Suppressor macrophage treated with lipopolysaccharide for 1 hour (primary cell): Measurements from ENCODE around the gene MCF2L2.
"Not testable (repeated sequence)": the region's sequence is repeated elsewhere in the genome, so short reads cannot be mapped to it uniquely, and the experiment has no call there.

ENCODE experiments used
- DNase-seq, 3 donors: peaks; one replicate each; pipeline ENCODE4 v3.0.0-alpha.2; 2020 to 2022

MCF2L2 gene

GRCh38 chr3:183443395-183444385 lies 15.3 kb upstream of the MCF2L2 start:
- DNase-seq = no peak

GRCh38 chr3:183442994-183443393 lies 14.6 kb upstream of the MCF2L2 start:
- no peak for DNase-seq

GRCh38 chr3:183440521-183440920 lies 12.1 kb upstream of the MCF2L2 start:
- not testable (repeated sequence) for DNase-seq

- peak; percentile 20 to 50 (median 43) for DNase-seq
Observed at GRCh38 chr3:183439515-183439914, 11.1 kb upstream of the MCF2L2 start.

GRCh38 chr3:183438735-183439134 lies 10.3 kb upstream of the MCF2L2 start:
- no peak for DNase-seq

- no peak for DNase-seq
Observed at GRCh38 chr3:183437666-183438564, 9.5 kb upstream of the MCF2L2 start.

- DNase-seq = no peak
Observed at GRCh38 chr3:183437061-183437460, 8.6 kb upstream of the MCF2L2 start.

GRCh38 chr3:183435661-183436060 lies 7.2 kb upstream of the MCF2L2 start:
- DNase-seq = peak in 2 of 3 donors; percentile 22 to 29

GRCh38 chr3:183434992-183435391 lies 6.6 kb upstream of the MCF2L2 start:
- DNase-seq = no peak

GRCh38 chr3:183434503-183434902 lies 6.1 kb upstream of the MCF2L2 start:
- no peak for DNase-seq

GRCh38 chr3:183430325-183430957 lies 2.0 kb upstream of the MCF2L2 start:
- DNase-seq = peak; percentile 15 to 30 (median 26)

GRCh38 chr3:183427876-183428446 lies 458 bp downstream of the MCF2L2 start:
- DNase-seq = peak; percentile 72 to 85 (median 76)

GRCh38 chr3:183427196-183427875 lies 1.1 kb downstream of the MCF2L2 start:
- DNase-seq = no peak

- DNase-seq = not testable (repeated sequence)
Observed at GRCh38 chr3:183418807-183419206, 9.6 kb downstream of the MCF2L2 start.

GRCh38 chr3:183411216-183411922 lies 17.1 kb downstream of the MCF2L2 start:
- DNase-seq = no peak

- no peak for DNase-seq
Observed at GRCh38 chr3:183410759-183411158, 17.7 kb downstream of the MCF2L2 start.

- no peak for DNase-seq
Observed at GRCh38 chr3:183410280-183410679, 18.1 kb downstream of the MCF2L2 start.

- DNase-seq = no peak
Observed at GRCh38 chr3:183409219-183409618, 19.2 kb downstream of the MCF2L2 start.

- no peak for DNase-seq
Observed at GRCh38 chr3:183401678-183402077, 26.7 kb downstream of the MCF2L2 start.

- DNase-seq = no peak
Observed at GRCh38 chr3:183400352-183400751, 28.1 kb downstream of the MCF2L2 start.
